NCI-H146 treated with DMSO at 0.1 percent for 48 hours (cell line): ENCODE measurements around the gene LRTM2.

Source experiments
- DNase-seq: peaks from one replicate; lab custom pipeline; 2025; ENCODE audit not compliant: unreplicated experiment; lab: John Stamatoyannopoulos, UW

The LRTM2 gene

DNA sequence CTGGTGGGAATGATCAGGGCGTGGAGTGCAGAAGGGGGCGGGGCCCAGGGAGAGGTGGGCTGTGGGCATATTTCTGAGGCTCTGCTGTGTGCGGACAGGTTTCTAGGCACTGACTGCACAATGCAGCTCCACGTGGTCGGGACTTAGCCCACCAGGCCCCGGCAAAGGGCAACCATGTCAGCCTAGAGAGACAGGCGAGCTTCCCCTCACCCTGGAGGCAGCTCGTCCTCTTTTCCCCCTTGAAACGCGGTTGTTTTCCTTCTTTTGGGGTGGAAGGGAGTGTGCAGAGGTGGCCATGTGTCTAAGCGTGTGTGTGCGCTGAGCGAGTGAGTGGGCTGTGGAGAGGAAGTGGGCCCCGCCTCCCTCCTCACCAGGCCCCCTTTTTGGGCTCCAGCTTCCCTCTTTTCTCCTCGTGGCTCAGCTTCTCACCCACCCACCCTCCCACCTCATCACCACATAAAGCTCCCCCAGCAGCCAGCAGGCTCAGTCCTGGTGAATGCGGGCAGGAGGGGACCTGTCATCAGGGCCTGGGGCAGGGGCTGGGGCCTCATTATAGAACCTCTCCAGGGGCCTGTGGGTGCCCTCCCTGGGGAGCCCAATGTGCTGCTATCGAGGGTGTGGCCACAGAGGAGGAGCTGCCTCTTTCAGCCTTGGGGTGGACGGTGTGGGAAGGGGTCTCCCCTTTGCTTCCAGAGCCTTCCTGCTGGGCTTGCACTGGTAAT is 22.0 kb downstream of the LRTM2 start:
- DNase-seq: no peak

- DNase-seq: no peak
Observed at GRCh38 chr12:1842905-1843640, 22.7 kb downstream of the LRTM2 start.

DNA sequence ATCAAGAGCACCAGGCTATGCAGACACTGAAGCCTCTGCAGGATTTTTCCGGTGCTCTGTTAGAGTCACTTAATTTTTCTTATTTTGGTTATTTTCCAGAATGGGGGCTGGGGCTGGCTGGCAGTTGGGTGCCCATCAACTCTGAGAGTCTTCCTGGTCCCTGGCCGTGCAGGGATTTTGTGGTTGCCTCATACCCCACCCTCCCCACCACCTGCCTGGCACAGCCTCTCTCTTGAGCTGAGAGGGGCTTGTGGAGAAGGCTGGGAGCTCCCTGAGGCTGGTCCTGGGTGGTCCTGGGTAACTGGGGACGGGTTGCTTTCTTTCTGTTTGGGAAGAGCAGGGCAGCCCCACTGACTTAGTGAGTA is 23.3 kb downstream of the LRTM2 start:
- DNase-seq: no peak

- DNase-seq: no peak
Observed at GRCh38 chr12:1844223-1844622, 23.9 kb downstream of the LRTM2 start.

GRCh38 chr12:1844661-1845409 is 24.5 kb downstream of the LRTM2 start:
- no peak for DNase-seq

- no peak for DNase-seq
Observed at GRCh38 chr12:1845427-1845826, 25.1 kb downstream of the LRTM2 start.

GRCh38 chr12:1845886-1846285 is 25.5 kb downstream of the LRTM2 start:
- no peak for DNase-seq

DNA sequence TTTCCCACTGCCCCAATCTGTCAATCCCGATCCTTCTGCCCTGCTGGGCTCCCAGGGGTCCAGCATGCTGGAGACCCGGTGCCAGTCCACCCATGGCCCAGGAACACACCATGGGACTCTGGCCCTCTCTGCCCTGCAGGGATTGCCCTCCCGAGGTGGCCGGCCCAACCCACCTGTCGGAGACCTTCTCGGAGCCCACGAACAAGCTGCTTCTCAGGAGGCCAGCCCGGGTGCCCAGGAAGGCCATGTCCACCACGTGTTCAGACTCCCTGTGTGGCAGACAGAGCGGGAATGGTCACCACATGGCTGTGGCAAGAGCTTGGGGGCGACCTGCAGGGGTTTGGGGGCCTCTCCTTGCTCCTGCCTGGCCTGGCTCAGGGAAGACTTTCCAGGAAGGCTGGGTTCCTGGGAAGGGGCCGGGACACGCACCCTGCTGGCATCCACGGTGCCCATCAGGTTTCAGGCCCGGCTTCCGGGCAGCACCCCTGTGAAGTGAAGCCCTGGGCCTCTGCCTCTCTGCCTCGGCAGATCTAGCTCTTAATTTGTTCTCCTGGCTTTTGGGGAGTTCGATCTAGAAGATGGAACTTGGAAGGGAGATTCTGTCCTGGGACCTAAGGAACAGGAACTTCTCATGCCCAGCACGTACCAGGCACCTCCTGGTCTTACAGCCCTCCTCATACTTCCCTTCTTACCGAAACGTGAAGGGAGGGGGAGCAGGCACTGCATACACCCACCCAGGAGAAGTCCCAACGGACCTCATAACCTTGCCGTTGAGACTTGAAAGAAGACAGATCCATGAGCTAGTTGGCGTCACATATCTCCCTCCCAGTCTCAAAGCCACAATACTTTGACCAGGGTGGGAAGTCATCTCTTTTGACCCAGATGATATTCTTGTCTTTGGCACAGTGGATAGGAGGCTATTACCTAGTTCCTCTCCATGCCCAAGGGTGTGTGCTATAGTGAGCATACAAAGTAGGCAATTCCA is 26.3 kb downstream of the LRTM2 start:
- DNase-seq: no peak

- DNase-seq: no peak
Observed at GRCh38 chr12:1847411-1847810, 27.0 kb downstream of the LRTM2 start.

DNA sequence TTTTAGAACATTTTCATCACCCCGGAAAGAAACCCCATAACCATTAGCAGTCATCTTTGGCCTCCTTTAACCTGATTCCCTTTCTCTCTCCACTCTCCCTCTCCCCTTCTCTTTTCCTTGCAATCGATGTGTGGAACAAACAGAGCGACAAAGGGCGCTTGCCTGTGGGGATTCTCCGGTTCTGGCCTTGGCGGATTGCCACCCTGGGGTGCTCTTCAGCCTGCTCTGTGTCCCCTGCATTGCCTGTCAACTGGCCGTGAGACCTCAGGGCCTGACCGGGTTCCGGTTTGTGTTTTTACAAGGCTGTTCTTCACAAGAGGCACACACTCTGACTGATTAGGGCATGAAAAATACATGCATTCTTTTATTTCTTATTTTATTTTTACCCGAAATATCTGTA is 27.8 kb downstream of the LRTM2 start:
- no peak for DNase-seq

DNA sequence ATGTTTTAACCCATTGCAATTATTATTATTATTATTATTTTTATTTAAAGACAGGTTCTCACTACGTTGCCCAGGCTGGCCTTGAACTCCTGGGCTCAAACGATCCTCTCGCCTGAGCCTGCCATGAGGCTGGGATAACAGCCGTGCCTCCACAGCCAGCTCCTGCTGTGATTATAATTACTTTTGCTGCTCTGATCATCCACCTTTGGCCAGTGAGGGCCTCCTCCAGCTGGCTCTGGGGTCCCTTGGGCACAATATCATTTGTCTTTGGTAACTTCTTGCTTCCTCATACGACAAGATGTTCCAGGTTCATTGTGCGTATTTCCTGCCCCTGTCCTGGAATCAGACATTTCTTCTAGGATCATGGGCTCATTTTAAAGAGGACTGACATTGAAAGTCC is 28.4 kb downstream of the LRTM2 start:
- DNase-seq: no peak

DNA sequence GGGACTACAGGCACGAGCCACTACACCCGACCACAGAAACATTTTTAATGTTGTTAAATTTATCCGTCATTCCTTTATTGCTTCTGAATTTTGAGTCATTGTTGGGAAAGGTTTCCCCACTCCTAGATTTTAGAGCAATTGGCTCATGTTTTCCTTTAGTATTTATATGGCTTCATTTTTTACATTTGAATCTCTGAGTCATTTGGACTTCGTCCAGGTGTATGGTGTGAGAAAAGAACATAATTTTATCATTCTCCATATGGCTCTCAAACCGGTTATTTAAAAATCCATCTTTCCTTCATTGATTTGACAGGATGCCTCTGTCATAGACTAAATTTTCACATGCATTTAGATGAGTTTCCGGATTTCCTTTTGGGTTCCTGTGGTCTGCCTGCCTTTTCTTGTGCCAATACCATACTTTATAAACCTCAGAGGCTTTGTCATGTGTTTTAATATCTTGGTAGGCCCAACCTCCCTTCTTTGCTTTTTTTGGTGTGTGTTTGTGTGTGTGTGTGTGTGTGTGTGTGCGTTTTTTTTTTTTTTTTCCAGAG is 30.9 kb downstream of the LRTM2 start:
- DNase-seq: no peak

DNA sequence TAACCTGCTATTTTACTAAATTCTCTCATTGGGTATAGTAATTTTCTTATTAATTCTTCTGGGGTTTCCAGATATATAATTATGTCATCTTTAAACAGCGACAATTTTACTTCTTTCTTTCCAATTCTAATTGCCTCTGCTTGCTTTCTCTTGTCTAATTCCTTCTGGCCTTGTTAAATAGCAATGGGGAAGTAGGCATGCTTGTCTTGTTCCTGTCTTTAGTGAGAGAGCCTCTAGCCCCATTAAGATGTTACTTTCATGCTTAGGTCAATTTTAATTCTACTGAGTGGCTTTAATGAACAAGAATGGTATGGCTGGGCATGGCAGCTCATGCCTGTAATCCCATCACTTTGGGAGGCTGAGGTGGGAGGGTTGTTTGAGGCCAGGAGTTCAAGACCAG is 31.7 kb downstream of the LRTM2 start:
- no peak for DNase-seq

DNA sequence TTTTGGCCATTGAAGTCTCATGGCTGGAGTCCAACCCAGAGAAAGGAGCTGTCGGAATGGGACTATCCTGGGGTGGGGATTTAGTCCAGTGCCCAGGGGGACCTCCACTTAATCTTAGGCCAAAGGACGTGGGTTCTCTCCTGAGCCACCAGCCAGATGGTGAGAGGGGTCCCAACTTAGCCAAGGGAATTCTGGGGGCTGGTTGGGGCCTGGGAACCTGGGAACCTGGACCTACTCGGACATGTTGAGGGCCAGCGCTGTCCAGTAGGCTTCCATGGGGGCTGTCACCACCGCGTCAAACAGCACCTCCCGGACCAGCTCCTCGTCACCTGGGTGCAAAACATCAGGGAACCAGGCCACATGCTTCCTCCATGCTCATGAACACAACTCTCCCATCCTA is 33.4 kb downstream of the LRTM2 start:
- DNase-seq: no peak

DNA sequence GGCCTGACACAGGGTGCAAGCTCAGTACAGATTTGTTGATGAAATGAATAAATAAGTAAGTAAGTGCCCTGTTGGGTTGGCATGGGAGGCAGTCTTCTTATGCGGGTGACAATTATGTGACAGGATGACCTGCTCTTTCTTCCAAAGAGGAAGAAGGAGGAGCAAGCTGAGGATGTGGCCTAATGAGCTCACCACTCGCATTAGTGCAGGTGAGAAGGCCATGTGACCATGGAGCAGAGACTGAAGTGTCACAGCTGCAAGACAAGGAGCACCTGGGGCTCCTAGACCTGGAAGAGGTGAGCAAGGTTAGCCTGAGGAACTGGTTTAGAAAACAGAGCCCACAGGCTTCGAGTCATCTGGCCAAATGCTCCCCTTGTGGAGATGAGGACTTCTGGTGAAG is 34.9 kb downstream of the LRTM2 start:
- DNase-seq: no peak

- DNase-seq: no peak
Observed at GRCh38 chr12:1857086-1857485, 36.7 kb downstream of the LRTM2 start.

DNA sequence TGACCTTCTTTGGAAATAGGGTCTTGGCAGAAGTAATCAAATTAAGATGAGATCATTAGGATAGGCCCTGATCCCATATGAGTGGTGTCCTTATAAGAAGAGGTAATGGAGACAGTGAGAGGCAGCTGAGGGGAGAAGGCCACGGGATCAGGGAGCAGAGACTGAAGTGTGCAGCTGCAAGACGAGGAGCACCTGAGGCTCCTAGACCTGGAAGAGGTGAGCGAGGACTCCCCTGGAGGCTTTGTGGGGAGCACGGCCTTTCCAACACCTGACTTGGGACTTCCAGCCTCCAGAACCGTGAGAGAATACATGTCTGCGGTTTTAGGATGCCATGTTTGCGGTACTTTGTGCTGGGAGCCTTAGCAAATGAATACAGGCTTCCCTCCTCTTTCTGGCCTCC is 37.5 kb downstream of the LRTM2 start:
- DNase-seq: no peak

DNA sequence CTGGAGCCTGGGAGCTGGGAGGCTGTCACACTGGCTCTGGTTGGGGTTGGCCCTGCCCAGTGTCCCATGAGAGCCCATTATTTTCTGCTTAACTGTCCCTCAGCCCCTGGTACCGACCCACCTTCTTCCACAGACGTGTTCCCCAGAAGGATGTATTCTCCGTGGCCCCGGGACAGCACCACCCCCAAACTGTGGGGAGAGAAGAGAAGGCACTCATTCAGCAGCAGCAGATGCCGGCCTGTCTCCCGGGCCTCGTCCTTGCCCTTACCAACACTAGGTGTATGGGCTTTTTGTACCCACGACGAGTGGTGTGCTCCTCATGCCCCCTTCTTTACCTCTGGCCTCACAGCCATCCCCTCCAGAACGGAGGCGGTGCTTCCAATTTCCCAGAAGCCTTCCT is 38.1 kb downstream of the LRTM2 start:
- no peak for DNase-seq

DNA sequence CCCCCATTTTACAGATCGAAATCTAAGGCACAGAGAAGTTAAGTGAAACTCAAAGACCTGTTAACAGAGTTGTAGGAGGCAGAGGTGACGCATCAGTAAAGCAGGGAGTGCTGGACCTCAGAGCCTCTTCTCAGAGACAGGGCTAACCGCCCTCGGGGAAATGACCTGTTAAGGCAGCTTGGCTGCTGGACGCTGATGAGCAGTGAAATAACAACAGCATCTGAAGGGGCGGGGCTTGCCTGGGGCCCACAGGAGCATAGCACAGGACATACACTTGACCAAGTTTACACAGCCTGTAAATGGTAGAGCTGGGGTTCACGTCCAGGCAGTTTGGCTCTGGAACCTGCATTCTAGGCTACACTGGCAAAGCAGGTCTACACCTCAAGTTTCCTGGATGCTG is 39.3 kb downstream of the LRTM2 start:
- no peak for DNase-seq

GRCh38 chr12:1862973-1863372 is 42.6 kb downstream of the LRTM2 start:
- no peak for DNase-seq

DNA sequence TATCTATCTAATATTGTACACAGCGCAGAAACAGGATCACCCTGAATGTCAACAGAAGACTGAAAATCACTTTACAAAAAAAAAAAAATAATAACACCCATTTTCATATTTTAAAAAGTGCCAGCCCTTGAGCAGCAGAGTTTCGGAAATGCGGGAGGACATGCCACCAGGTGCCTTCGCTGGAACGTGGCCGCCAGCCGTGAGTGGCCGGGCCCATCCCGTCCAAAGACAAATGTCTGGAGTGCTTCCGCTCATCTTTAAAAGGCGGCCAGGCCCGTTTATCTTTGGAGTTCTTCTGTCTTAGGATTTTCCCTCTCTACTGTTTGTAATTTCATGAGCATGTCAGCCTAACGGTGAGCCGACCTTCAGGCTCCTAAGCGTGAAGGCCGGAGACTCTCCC is 43.5 kb downstream of the LRTM2 start:
- DNase-seq: no peak
